Endodermal cell (in vitro differentiated cells): ENCODE data around the gene ALDH9A1. TPM values are rescaled to one million over a fixed set of nuclear protein-coding genes. Genes with fewer than 3 reads are reported as not detected.

Experiments used
- DNase-seq: peaks from one replicate; pipeline ENCODE4 v3.0.0-alpha.2; 2017
- H3K27ac ChIP-seq: 2 replicates; pipeline ENCODE4 v1.5.1; 2013; ENCODE audit warnings: mild to moderate bottlenecking, low read depth, low read length, moderate library complexity
- H3K27me3 ChIP-seq: 2 replicates; pipeline ENCODE4 v1.6.1; 2013; ENCODE audit warnings: mild to moderate bottlenecking, low read length, moderate library complexity; ENCODE audit not compliant: insufficient read depth, control insufficient read depth, poor library complexity, severe bottlenecking
- H3K36me3 ChIP-seq: 2 replicates; pipeline ENCODE4 v1.7.0; 2013; ENCODE audit warnings: mild to moderate bottlenecking, low read length, moderate library complexity; ENCODE audit not compliant: control insufficient read depth, insufficient read depth
- H3K4me1 ChIP-seq: one replicate; pipeline ENCODE4 v1.7.0; 2013; ENCODE audit warnings: low read length; ENCODE audit not compliant: control insufficient read depth, insufficient read depth
- H3K4me3 ChIP-seq: 2 replicates; pipeline ENCODE4 v1.5.1; 2013; ENCODE audit warnings: mild to moderate bottlenecking, low read length, moderate library complexity
- H3K9ac ChIP-seq: 2 replicates; pipeline ENCODE4 v1.6.1; 2013; ENCODE audit warnings: mild to moderate bottlenecking, low read length, moderate library complexity; ENCODE audit not compliant: poor library complexity, severe bottlenecking; ENCODE audit errors: extremely low read depth
- H3K9me3 ChIP-seq: 2 replicates; pipeline ENCODE4 v1.6.1; 2013; ENCODE audit warnings: mild to moderate bottlenecking, low read length, moderate library complexity; ENCODE audit not compliant: control insufficient read depth
- H3K27ac Mint-ChIP-seq: 2 replicates; pipeline ENCODE4 v1.8.0; 2020; ENCODE audit warnings: mixed read lengths
- H3K27me3 Mint-ChIP-seq: 2 replicates; pipeline ENCODE4 v1.8.0; 2021; ENCODE audit warnings: mild to moderate bottlenecking, mixed read lengths; ENCODE audit not compliant: insufficient read depth
- H3K36me3 Mint-ChIP-seq: 2 replicates; pipeline ENCODE4 v1.8.0; 2020; ENCODE audit warnings: low read depth, mixed read lengths
- H3K4me1 Mint-ChIP-seq: 2 replicates; pipeline ENCODE4 v1.8.0; 2020; ENCODE audit warnings: mixed read lengths
- H3K4me3 Mint-ChIP-seq: 2 replicates; pipeline ENCODE4 v1.8.0; 2020; ENCODE audit warnings: mild to moderate bottlenecking, moderate library complexity, mixed read lengths
- H3K9me3 Mint-ChIP-seq: 2 replicates; pipeline ENCODE4 v1.8.0; 2020; ENCODE audit warnings: mild to moderate bottlenecking, mixed read lengths
- CTCF ChIP-seq: fragments of 200-600 bp; sonication (generic); conservative IDR thresholded peaks from 2 replicates; pipeline ENCODE4 v1.5.0; 2021; ENCODE audit warnings: antibody characterized with exemption, mild to moderate bottlenecking
- WGBS, 2 experiments: methylation state at CpG; one replicate each; pipeline versions ENCODE4 v1.1.5 to v1.1.7; 2013; ENCODE audit warnings: missing lambda C conversion rate in 2 of 2, mixed read lengths in 1 of 2; ENCODE audit not compliant: insufficient coverage in 1 of 2, insufficient read length in 1 of 2; 5-methylcytosine and 5-hydroxymethylcytosine counted together
- total RNA-seq, 2 donors: library from RNA; stranded (reverse); fragmentation: NEBNext Ultra II Directional in 1 of 2; extraction: Animal tissue kit (Norgen Biotek cat#: 25700) in 1 of 2; gene quantifications; 2 replicates in 1 of 2; 3 replicates in 1 of 2; pipeline ENCODE4 v1.2.1, GENCODE V29; 2021

The ALDH9A1 gene
- total RNA-seq, 2 donors from 2014 or later = 47.6 to 52.2 TPM

- Histone ChIP-seq H3K9ac (peak overlapping the region; percentile 72), H3K4me3 (peak overlapping the region; percentile 96), H3K4me1 (peaks cover 4% of the 10 kb centered on the region), H3K36me3 (peaks cover 15% of the 10 kb centered on the region), H3K27me3 (no peaks in the 10 kb centered on the region), H3K27ac (no peak overlapping the region), H3K9me3 (no peaks in the 10 kb centered on the region)
- Mint-ChIP-seq H3K4me1 (peaks cover 16% of the 10 kb centered on the region), H3K4me3 (no peak overlapping the region), H3K27ac (no peak overlapping the region), H3K27me3 (peaks cover 7% of the 10 kb centered on the region), H3K36me3 (peaks cover 2% of the 10 kb centered on the region), H3K9me3 (no peaks in the 10 kb centered on the region)
- TF ChIP-seq CTCF = no peak
- WGBS, 2 experiments = 0 to 9% methylated on average over 2 to 5 of the region's 5 CpGs
- DNase-seq = no peak
Observed at GRCh38 chr1:165632152-165632469, 66.3 kb downstream of the ALDH9A1 start.

GRCh38 chr1:165631342-165632151 lies 66.8 kb downstream of the ALDH9A1 start:
- Histone ChIP-seq H3K4me1 (no peaks in the 10 kb centered on the region), H3K4me3 (peak overlapping the region; percentile 96), H3K36me3 (peaks cover 9% of the 10 kb centered on the region), H3K27me3 (no peaks in the 10 kb centered on the region), H3K27ac (no peak overlapping the region), H3K9ac (peak overlapping the region; percentile 72), H3K9me3 (no peaks in the 10 kb centered on the region)
- peaks cover 16% of the 10 kb centered on the region for H3K4me1 Mint-ChIP-seq
- DNase-seq = peak; percentile 84
- WGBS, 2 experiments = 0% methylated on average over 18 to 31 of the region's 31 CpGs
- peak; percentile 26 for TF ChIP-seq CTCF
- H3K27ac Mint-ChIP-seq = no peak overlapping the region
- no peak overlapping the region for H3K4me3 Mint-ChIP-seq
- no peaks in the 10 kb centered on the region for H3K9me3 Mint-ChIP-seq
- H3K27me3 Mint-ChIP-seq = peaks cover 7% of the 10 kb centered on the region
- H3K36me3 Mint-ChIP-seq = peaks cover 2% of the 10 kb centered on the region

- H3K4me1 ChIP-seq = no peaks in the 10 kb centered on the region
- no peak within 1 kb of the TSS for H3K27ac Mint-ChIP-seq
- no peaks in the 10 kb centered on the region for H3K9me3 Mint-ChIP-seq
- H3K36me3 Mint-ChIP-seq = peaks cover 1% of the 10 kb centered on the region
- peak within 1 kb of the TSS; percentile 67 for H3K27ac ChIP-seq
- H3K9me3 ChIP-seq = no peaks in the 10 kb centered on the region
- H3K27me3 Mint-ChIP-seq = peaks cover 7% of the 10 kb centered on the region
- H3K4me1 Mint-ChIP-seq = peaks cover 16% of the 10 kb centered on the region
- H3K4me3 Mint-ChIP-seq = no peak within 1 kb of the TSS
- H3K9ac ChIP-seq = peak within 1 kb of the TSS; percentile 72
- H3K4me3 ChIP-seq = peak within 1 kb of the TSS; percentile 96
- TF ChIP-seq CTCF = no peak
- H3K36me3 ChIP-seq = peaks cover 6% of the 10 kb centered on the region
- 0% methylated on average over 12 to 56 of the region's 56 CpGs for WGBS, 2 experiments
- DNase-seq = peak; percentile 97
- H3K27me3 ChIP-seq = no peaks in the 10 kb centered on the region
Observed at GRCh38 chr1:165630629-165631341, 67.6 kb downstream of the ALDH9A1 start, which contains the start of gene MGST3. MGST3 (plus strand) TSS chr1:165631234; CDS start chr1:165649848, 18,614 bp downstream.
